Astrocyte (in vitro differentiated cells and primary cell): Measurements from ENCODE around the gene DLGAP1. TPM values are rescaled to one million over a fixed set of nuclear protein-coding genes. Genes with fewer than 3 reads are reported as not detected.

Experiments
- DNase-seq: peaks from one replicate; pipeline ENCODE4 v3.0.0-alpha.2; 2010; ENCODE audit warnings: low read depth
- FAIRE-seq: peaks from 2 replicates; lab custom pipeline; 2011; peaks lifted over from hg19 to GRCh38; lab: Jason Lieb, UNC
- H2AFZ ChIP-seq: 2 replicates; pipeline ENCODE4 v1.6.0; 2012; ENCODE audit warnings: low read depth, low read length, inconsistent platforms
- H3K27ac ChIP-seq: 2 replicates; pipeline ENCODE4 v1.5.1; 2011; ENCODE audit warnings: low read depth, low read length, inconsistent platforms
- H3K27me3 ChIP-seq: 2 replicates; pipeline ENCODE4 v1.6.0; 2011; ENCODE audit warnings: low read length, inconsistent platforms; ENCODE audit not compliant: insufficient read depth
- H3K36me3 ChIP-seq: 2 replicates; pipeline ENCODE4 v1.5.1; 2011; ENCODE audit warnings: low read length, inconsistent platforms; ENCODE audit not compliant: insufficient read depth
- H3K4me1 ChIP-seq: 2 replicates; pipeline ENCODE4 v1.5.1; 2011; ENCODE audit warnings: low read length, inconsistent platforms; ENCODE audit not compliant: insufficient read depth
- H3K4me2 ChIP-seq: 2 replicates; pipeline ENCODE4 v1.6.0; 2012; ENCODE audit warnings: low read length, inconsistent platforms
- H3K4me3 ChIP-seq: 2 replicates; pipeline ENCODE4 v1.5.1; 2011; ENCODE audit warnings: low read depth, mild to moderate bottlenecking, low read length, inconsistent platforms; ENCODE audit not compliant: insufficient read depth
- H3K79me2 ChIP-seq: 2 replicates; pipeline ENCODE4 v1.6.0; 2012; ENCODE audit warnings: mild to moderate bottlenecking, low read length, inconsistent platforms; ENCODE audit not compliant: insufficient read depth
- H3K9ac ChIP-seq: 2 replicates; pipeline ENCODE4 v1.6.0; 2012; ENCODE audit warnings: mild to moderate bottlenecking, low read length, inconsistent platforms
- H3K9me3 ChIP-seq: 2 replicates; pipeline ENCODE4 v1.5.1; 2012; ENCODE audit warnings: low read depth, mild to moderate bottlenecking, low read length, inconsistent platforms; ENCODE audit not compliant: insufficient read depth
- H4K20me1 ChIP-seq: 2 replicates; pipeline ENCODE4 v1.6.0; 2012; ENCODE audit warnings: low read length, inconsistent platforms; ENCODE audit not compliant: insufficient read depth
- H3K27ac Mint-ChIP-seq: one replicate; pipeline ENCODE4 v1.8.0; 2021; ENCODE audit warnings: mild to moderate bottlenecking, mixed read lengths; ENCODE audit not compliant: unreplicated experiment
- H3K27me3 Mint-ChIP-seq: one replicate; pipeline ENCODE4 v1.8.0; 2021; ENCODE audit warnings: low read depth, mixed read lengths; ENCODE audit not compliant: unreplicated experiment
- H3K36me3 Mint-ChIP-seq: one replicate; pipeline ENCODE4 v1.8.0; 2021; ENCODE audit warnings: low read depth, mixed read lengths; ENCODE audit not compliant: unreplicated experiment
- H3K4me1 Mint-ChIP-seq: one replicate; pipeline ENCODE4 v1.8.0; 2021; ENCODE audit warnings: low read depth, mixed read lengths; ENCODE audit not compliant: unreplicated experiment
- H3K4me3 Mint-ChIP-seq: one replicate; pipeline ENCODE4 v1.8.0; 2021; ENCODE audit warnings: mild to moderate bottlenecking, moderate library complexity, mixed read lengths; ENCODE audit not compliant: unreplicated experiment
- H3K9me3 Mint-ChIP-seq: one replicate; pipeline ENCODE4 v1.8.0; 2021; ENCODE audit warnings: mild to moderate bottlenecking, mixed read lengths; ENCODE audit not compliant: unreplicated experiment
- CTCF ChIP-seq: IDR thresholded peaks from 2 replicates; pipeline ENCODE4 v1.5.1; 2011; ENCODE audit warnings: low read depth, mild to moderate bottlenecking, inconsistent platforms, low read length, moderate library complexity; ENCODE audit not compliant: insufficient read depth
- EZH2 ChIP-seq: IDR thresholded peaks from 2 replicates; pipeline ENCODE4 v1.6.1; 2012; ENCODE audit warnings: mild to moderate bottlenecking, low read length, inconsistent platforms; ENCODE audit not compliant: insufficient read depth
- total RNA-seq: library from RNA; stranded (reverse); gene quantifications from 2 replicates; pipeline ENCODE4 v1.2.1, GENCODE V29; 2021

Gene DLGAP1
- total RNA-seq, 1 donor from 2014 or later = 2.3 TPM

- H3K9me3 ChIP-seq = no peaks in the 10 kb centered on the region
- no peak overlapping the region for H3K27ac ChIP-seq
- H3K4me1 ChIP-seq = peaks cover 4% of the 10 kb centered on the region
- Mint-ChIP-seq H3K4me1 (peaks cover 2% of the 10 kb centered on the region), H3K9me3 (no peaks in the 10 kb centered on the region), H3K36me3 (no peaks in the 10 kb centered on the region), H3K4me3 (no peak overlapping the region), H3K27me3 (no peaks in the 10 kb centered on the region), H3K27ac (no peak overlapping the region)
- H3K36me3 ChIP-seq = no peaks in the 10 kb centered on the region
- TF ChIP-seq CTCF (no peak), EZH2 (no peak)
- no peaks in the 10 kb centered on the region for H4K20me1 ChIP-seq
- FAIRE-seq (no peak), DNase-seq (no peak)
- no peak overlapping the region for H3K4me3 ChIP-seq
- H3K79me2 ChIP-seq = no peaks in the 10 kb centered on the region
- H3K27me3 ChIP-seq = no peaks in the 10 kb centered on the region
- H3K9ac ChIP-seq = no peak overlapping the region
- no peak overlapping the region for H2AFZ ChIP-seq
- no peak overlapping the region for H3K4me2 ChIP-seq
Observed at GRCh38 chr18:4093676-4094075, 361.4 kb downstream of the DLGAP1 start.

- Histone ChIP-seq H3K9me3 (no peaks in the 10 kb centered on the region), H2AFZ (no peak overlapping the region), H4K20me1 (no peaks in the 10 kb centered on the region), H3K4me1 (no peaks in the 10 kb centered on the region), H3K36me3 (no peaks in the 10 kb centered on the region), H3K9ac (no peak overlapping the region), H3K4me3 (no peak overlapping the region), H3K27me3 (no peaks in the 10 kb centered on the region), H3K79me2 (no peaks in the 10 kb centered on the region), H3K4me2 (no peak overlapping the region), H3K27ac (no peak overlapping the region)
- DNase-seq (no peak), FAIRE-seq (no peak)
- Mint-ChIP-seq H3K27me3 (no peaks in the 10 kb centered on the region), H3K9me3 (peaks cover 2% of the 10 kb centered on the region), H3K27ac (no peak overlapping the region), H3K36me3 (no peaks in the 10 kb centered on the region), H3K4me1 (no peaks in the 10 kb centered on the region), H3K4me3 (no peak overlapping the region)
- TF ChIP-seq CTCF (no peak), EZH2 (no peak)
Observed at GRCh38 chr18:4084382-4084900, 370.7 kb downstream of the DLGAP1 start.

- H3K9me3 Mint-ChIP-seq = no peaks in the 10 kb centered on the region
- no peak for DNase-seq
- no peak overlapping the region for H3K4me2 ChIP-seq
- no peak overlapping the region for H3K27ac Mint-ChIP-seq
- no peak overlapping the region for H3K27ac ChIP-seq
- no peak overlapping the region for H2AFZ ChIP-seq
- H3K36me3 Mint-ChIP-seq = no peaks in the 10 kb centered on the region
- no peak for TF ChIP-seq CTCF
- no peaks in the 10 kb centered on the region for H4K20me1 ChIP-seq
- no peaks in the 10 kb centered on the region for H3K4me1 ChIP-seq
- H3K79me2 ChIP-seq = no peaks in the 10 kb centered on the region
- H3K9me3 ChIP-seq = no peaks in the 10 kb centered on the region
- no peak overlapping the region for H3K4me3 Mint-ChIP-seq
- no peaks in the 10 kb centered on the region for H3K36me3 ChIP-seq
- H3K9ac ChIP-seq = no peak overlapping the region
- FAIRE-seq = no peak
- H3K4me3 ChIP-seq = no peak overlapping the region
- H3K27me3 Mint-ChIP-seq = no peaks in the 10 kb centered on the region
- H3K27me3 ChIP-seq = no peaks in the 10 kb centered on the region
- peaks cover 3% of the 10 kb centered on the region for H3K4me1 Mint-ChIP-seq
Observed at GRCh38 chr18:4078246-4078645, 376.9 kb downstream of the DLGAP1 start.
